ENCODE measurements around the gene SLC1A1. TPM values are rescaled to one million over a fixed set of nuclear protein-coding genes. Genes with fewer than 3 reads are reported as not detected.
"Not testable (repeated sequence)": the region's sequence is repeated elsewhere in the genome, so short reads cannot be mapped to it uniquely, and the experiment has no call there.

SLC1A1 gene
- total RNA-seq, 4 donors from 2014 or later: 1.8 to 12.3 (median 5.6) TPM

DNA sequence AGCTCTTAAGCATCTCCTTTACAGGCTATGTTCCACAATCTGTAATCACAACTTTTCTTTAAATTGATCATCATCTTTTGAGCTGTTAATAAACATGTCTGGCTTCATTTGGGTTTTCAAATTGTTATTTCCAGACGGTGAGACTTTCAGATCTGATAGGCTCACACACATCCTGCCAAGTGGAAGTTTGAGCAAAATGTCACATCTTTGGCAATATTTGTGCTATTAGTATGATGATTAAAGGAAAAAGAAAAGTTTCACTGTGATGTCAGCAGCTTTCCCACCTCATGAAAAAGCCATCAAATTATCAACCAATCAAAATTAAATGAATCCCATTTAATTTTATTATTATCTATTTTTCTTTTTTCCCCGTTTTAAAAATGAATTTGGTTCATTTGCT is 29.8 kb downstream of the SLC1A1 start:
- TF ChIP-seq, protein P1, sequence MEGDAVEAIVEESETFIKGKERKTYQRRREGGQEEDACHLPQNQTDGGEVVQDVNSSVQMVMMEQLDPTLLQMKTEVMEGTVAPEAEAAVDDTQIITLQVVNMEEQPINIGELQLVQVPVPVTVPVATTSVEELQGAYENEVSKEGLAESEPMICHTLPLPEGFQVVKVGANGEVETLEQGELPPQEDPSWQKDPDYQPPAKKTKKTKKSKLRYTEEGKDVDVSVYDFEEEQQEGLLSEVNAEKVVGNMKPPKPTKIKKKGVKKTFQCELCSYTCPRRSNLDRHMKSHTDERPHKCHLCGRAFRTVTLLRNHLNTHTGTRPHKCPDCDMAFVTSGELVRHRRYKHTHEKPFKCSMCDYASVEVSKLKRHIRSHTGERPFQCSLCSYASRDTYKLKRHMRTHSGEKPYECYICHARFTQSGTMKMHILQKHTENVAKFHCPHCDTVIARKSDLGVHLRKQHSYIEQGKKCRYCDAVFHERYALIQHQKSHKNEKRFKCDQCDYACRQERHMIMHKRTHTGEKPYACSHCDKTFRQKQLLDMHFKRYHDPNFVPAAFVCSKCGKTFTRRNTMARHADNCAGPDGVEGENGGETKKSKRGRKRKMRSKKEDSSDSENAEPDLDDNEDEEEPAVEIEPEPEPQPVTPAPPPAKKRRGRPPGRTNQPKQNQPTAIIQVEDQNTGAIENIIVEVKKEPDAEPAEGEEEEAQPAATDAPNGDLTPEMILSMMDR (IDR thresholded peaks at IDR 0.05): no peak
- DNase-seq (ENCODE audit: low spot score) (no peak), ATAC-seq (ENCODE audit: low FRiP score) (no peak)

DNA sequence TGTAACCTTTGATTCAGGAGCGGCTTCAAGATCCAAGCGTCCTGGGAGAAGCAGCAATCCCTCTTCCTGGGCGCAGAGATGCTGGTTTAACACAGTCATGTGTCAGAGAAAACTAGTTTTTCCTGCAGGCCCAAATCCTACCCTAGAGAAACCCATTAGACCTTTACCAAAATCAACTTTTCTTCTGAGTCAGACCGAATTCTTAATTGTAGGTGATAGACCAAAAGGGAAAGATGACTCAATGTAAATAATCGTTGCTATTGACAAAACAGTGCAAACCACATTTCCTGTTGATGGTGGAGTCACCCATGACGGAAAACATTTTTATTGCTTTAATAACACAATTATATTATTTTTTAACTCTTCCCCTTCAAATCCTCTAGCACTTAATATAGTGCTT is 40.1 kb downstream of the SLC1A1 start:
- TF ChIP-seq, protein P1 (IDR thresholded peaks at IDR 0.05): no peak
- DNase-seq (ENCODE audit: low spot score) (no peak), ATAC-seq (ENCODE audit: low FRiP score) (no peak)

- DNase-seq (ENCODE audit: low spot score); ATAC-seq (ENCODE audit: low FRiP score): not testable (repeated sequence)
These were observed 40.6 kb downstream of the SLC1A1 start for GRCh38 chr9:4530831-4531230.

DNA sequence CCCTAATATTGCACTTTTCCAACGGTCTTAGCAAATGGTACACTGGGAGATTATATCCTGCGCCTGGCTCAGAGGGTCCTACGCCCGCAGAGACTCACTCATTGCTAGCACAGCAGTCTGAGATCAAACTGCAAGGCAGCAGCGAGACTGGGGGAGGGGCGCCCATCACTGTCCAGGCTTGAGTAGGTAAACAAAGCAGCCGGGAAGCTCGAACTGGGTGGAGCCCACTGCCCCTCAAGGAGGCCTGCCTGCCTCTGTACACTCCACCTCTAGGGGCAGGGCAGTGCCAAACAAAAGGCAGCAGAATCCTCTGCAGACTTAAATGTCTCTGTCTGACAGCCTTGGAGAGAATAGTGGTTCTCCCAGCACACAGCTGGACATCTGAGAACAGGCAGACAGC is 41.1 kb downstream of the SLC1A1 start:
- DNase-seq (ENCODE audit: low spot score); ATAC-seq (ENCODE audit: low FRiP score): not testable (repeated sequence)

GRCh38 chr9:4533881-4534280 is 43.6 kb downstream of the SLC1A1 start:
- not testable (repeated sequence) for DNase-seq (ENCODE audit: low spot score); ATAC-seq (ENCODE audit: low FRiP score)

DNA sequence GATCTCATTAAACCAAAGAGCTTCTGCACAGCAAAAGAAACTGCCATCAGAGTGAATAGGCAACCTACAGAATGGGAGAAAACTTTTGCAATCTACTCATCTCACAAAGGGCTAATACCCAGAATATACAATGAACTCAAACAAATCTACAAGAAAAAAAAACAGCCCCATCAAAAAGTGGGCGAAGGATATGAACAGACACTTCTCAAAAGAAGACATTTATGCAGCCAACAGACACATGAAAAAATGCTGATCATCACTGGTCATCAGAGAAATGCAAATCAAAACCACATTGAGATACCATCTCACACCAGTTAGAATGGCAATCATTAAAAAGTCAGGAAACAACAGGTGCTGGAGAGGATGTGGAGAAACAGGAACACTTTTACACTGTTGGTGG is 45.9 kb downstream of the SLC1A1 start:
- not testable (repeated sequence) for DNase-seq (ENCODE audit: low spot score); ATAC-seq (ENCODE audit: low FRiP score)

GRCh38 chr9:4537581-4537980 is 47.3 kb downstream of the SLC1A1 start:
- TF ChIP-seq, protein P1 (IDR thresholded peaks at IDR 0.05): no peak
- DNase-seq (ENCODE audit: low spot score) (no peak), ATAC-seq (ENCODE audit: low FRiP score) (no peak)

DNA sequence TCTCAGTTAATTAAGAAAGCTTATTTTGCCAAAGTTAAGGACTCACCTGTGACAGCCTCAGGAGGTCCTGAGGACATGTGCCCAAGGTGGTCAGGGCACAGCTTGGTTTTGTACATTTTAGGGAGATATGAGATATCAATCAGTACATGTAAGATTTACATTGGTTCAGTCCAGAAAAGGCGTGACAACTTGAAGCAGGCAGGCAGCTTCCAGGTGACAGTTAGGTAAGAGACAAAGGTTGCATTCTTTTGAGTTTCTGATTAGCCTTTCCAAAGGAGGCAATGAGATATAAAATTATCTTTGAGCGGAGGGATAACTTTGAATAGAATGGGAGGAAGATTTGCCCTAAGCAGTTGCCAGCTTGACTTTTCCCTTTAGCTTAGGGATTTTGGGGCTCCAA is 47.8 kb downstream of the SLC1A1 start:
- TF ChIP-seq, protein P1 (IDR thresholded peaks at IDR 0.05): no peak
- ATAC-seq (ENCODE audit: low FRiP score) (no peak), DNase-seq (ENCODE audit: low spot score) (no peak)

- TF ChIP-seq, protein P1 (IDR thresholded peaks at IDR 0.05): no peak
- DNase-seq (ENCODE audit: low spot score) (no peak), ATAC-seq (ENCODE audit: low FRiP score) (no peak)
These were observed 48.4 kb downstream of the SLC1A1 start for GRCh38 chr9:4538621-4539020.

All from omental fat pad (tissue), 4 donors.